Stimulated activated CD4-positive, alpha-beta T cell treated with anti-CD3 and anti-CD28 coated beads, Interleukin-2, amount 100 ng/mL, for 48 hours (primary cell): ENCODE measurements around the gene TMC3.
A peak's percentile ranks its signal among the peaks of the same experiment; 100 is the strongest.
"Not testable (repeated sequence)": the region's sequence is repeated elsewhere in the genome, so short reads cannot be mapped to it uniquely, and the experiment has no call there.

Experiments used
- DNase-seq, 2 donors: peaks; one replicate each; pipeline ENCODE4 v3.0.0-alpha.2; 2020

TMC3 gene

GRCh38 chr15:81373775-81374395 lies at the start of gene TMC3:
TMC3 (minus strand) TSS chr15:81374213; CDS start chr15:81374077, 136 bp downstream.
- no peak for DNase-seq

GRCh38 chr15:81421461-81421860 lies 47.4 kb upstream of the TMC3 start:
- DNase-seq, result no peak

GRCh38 chr15:81419332-81419943 lies 45.4 kb upstream of the TMC3 start:
- no peak for DNase-seq

- DNase-seq, result no peak
These were observed 44.9 kb upstream of the TMC3 start for GRCh38 chr15:81418891-81419290.

- DNase-seq, result no peak
These were observed 44.4 kb upstream of the TMC3 start for GRCh38 chr15:81418444-81418843.

- DNase-seq, result not testable (repeated sequence)
These were observed 40.4 kb upstream of the TMC3 start for GRCh38 chr15:81414274-81414968.

- DNase-seq, result no peak
These were observed 39.8 kb upstream of the TMC3 start for GRCh38 chr15:81413851-81414250.

GRCh38 chr15:81411969-81412633 lies 38.1 kb upstream of the TMC3 start:
- no peak for DNase-seq

GRCh38 chr15:81411051-81411450 lies 37.0 kb upstream of the TMC3 start:
- DNase-seq, result no peak

- DNase-seq, result peak in 1 of 2 donors; percentile 11
These were observed 36.3 kb upstream of the TMC3 start for GRCh38 chr15:81410318-81410753.

- no peak for DNase-seq
These were observed 33.7 kb upstream of the TMC3 start for GRCh38 chr15:81407718-81408117.

- DNase-seq, result no peak
These were observed 33.2 kb upstream of the TMC3 start for GRCh38 chr15:81407176-81407575.

- no peak for DNase-seq
These were observed 26.7 kb upstream of the TMC3 start for GRCh38 chr15:81400640-81401236.

- DNase-seq, result no peak
These were observed 25.0 kb upstream of the TMC3 start for GRCh38 chr15:81398910-81399551.

GRCh38 chr15:81398456-81398855 lies 24.4 kb upstream of the TMC3 start:
- no peak for DNase-seq

- DNase-seq, result no peak
These were observed 20.6 kb upstream of the TMC3 start for GRCh38 chr15:81394603-81395002.

GRCh38 chr15:81391657-81392056 lies 17.6 kb upstream of the TMC3 start:
- DNase-seq, result no peak

- DNase-seq, result no peak
These were observed 14.4 kb upstream of the TMC3 start for GRCh38 chr15:81388436-81388770.

- DNase-seq, result no peak
These were observed 13.8 kb upstream of the TMC3 start for GRCh38 chr15:81387621-81388435.

- DNase-seq, result no peak
These were observed 12.9 kb upstream of the TMC3 start for GRCh38 chr15:81386947-81387346.

- no peak for DNase-seq
These were observed 11.7 kb upstream of the TMC3 start for GRCh38 chr15:81385721-81386076.
